ENCODE data around the gene CNTNAP2.
"Not testable (repeated sequence)": the region's sequence is repeated elsewhere in the genome, so short reads cannot be mapped to it uniquely, and the experiment has no call there.

Gene CNTNAP2

GRCh38 chr7:148447221-148447849, 2330.7 kb downstream of the CNTNAP2 start:
- DNase-seq (ENCODE audit: low spot score) = no peak

DNA sequence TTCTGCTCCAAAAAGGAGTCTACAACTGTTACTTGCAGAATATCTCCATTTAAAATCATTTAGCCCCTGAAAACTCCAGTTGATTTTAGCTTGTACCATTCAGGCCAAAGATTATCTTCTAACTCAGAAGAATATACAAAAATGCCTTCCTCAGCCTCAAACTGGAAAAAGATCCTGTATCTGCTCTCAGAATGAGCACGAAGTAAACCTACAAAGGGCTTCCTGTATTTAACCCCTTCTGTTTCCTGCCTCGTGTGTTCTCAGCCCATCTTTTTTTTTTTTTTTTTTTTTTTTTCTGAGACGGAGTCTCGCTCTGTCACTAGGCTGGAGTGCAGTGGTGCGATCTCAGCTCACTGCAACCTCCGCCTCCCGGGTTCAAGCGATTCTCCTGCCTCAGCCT, 2334.9 kb downstream of the CNTNAP2 start:
- DNase-seq (ENCODE audit: low spot score) = not testable (repeated sequence)

DNA sequence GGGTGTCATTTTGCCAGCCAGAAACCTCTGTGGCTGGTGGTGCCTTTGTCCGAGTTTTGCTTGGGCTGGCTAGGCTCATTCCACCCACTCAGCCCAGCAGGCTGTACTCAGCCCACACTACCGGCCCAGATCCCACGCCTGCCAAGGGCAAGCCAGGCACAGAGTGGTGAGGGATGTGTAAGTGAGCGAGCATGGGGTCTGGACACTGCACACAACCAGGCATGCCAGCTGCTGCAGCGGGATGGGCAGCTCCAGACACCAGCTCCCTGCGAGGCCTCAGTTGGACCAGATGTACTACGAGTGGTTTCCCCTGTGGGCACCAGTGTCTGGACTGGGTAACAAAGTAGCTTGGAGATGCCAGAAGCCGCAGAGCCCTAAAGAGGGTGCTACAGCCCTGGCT, 2339.8 kb downstream of the CNTNAP2 start:
- DNase-seq (ENCODE audit: low spot score) = no peak

- DNase-seq (ENCODE audit: low spot score) = no peak
Observed at GRCh38 chr7:148457310-148457921, 2340.8 kb downstream of the CNTNAP2 start.

DNA sequence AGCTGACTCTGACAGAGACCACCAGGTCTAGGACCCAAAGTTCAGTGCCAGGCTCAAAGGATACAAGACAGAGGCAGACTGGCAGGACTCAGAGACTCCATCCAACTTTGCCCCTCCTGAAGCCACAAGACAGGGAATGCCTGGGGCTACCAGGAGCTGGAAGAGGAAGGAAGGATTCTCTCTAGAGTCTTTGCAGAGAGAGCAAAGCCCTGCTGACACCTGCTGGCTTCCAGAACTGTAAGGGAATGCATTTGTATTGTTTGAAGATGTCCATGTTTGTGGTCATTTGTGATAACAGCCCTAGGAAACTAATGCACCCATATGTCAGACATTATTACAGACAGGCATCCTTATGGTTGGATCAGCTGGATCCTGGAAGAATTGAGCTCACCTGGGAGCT, 2341.7 kb downstream of the CNTNAP2 start:
- DNase-seq (ENCODE audit: low spot score) = no peak

DNA sequence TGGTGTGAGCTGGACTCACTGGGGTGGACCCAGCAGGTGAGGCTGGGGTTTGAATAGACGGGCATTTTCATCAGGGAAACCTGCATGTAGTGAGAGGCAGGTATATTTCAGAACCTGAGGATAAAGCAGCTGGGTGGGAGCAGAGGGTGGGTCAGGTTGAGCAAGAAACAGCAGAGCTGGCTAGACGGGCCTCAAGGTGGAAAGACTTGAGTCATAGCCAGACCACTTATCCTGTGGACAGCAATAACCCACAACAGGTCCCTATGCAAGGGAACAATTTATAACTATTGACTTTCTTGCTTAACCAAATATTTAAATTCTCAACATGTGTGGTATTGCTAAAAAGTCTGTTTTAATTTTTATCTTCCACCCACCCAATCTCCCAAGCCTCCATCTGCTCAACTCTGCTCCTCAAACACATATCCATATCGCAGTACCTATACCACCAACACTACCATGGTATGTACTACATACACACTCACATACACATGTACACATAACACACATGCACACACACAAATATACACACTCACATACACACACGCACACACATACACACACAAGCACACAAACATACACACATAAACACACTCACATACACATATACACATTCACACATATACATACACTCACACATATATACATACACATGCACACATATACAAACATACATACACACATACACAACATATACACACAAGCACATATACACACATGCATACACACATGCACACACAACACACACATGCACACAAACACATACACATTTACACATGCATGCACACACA, 2345.0 kb downstream of the CNTNAP2 start:
- DNase-seq (ENCODE audit: low spot score) = no peak

GRCh38 chr7:148462774-148463173, 2346.2 kb downstream of the CNTNAP2 start:
- not testable (repeated sequence) for DNase-seq (ENCODE audit: low spot score)

GRCh38 chr7:148463210-148463609, 2346.6 kb downstream of the CNTNAP2 start:
- DNase-seq (ENCODE audit: low spot score) = no peak

GRCh38 chr7:148464947-148465346, 2348.3 kb downstream of the CNTNAP2 start:
- no peak for DNase-seq (ENCODE audit: low spot score)

DNA sequence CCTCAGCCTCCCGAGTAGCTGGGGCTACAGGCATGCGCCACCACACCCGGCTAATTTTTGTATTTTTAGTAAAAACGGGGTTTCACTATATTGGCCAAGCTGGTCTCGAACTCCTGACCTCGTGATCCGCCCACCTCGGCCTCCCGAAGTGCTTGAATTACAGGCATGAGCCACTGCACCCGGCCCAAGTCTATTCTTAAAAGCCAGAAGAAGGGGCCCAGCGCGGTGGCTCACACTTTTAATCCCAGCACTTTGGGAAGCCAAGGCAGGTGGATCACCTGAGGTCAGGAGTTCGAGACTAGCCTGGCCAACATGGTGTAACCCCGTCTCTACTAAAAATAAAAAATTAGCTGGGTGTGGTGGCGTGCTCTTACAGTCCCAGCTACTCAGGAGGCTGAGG, 2348.8 kb downstream of the CNTNAP2 start:
- DNase-seq (ENCODE audit: low spot score) = not testable (repeated sequence)

- DNase-seq (ENCODE audit: low spot score) = no peak
Observed at GRCh38 chr7:148466120-148466519, 2349.5 kb downstream of the CNTNAP2 start.

- no peak for DNase-seq (ENCODE audit: low spot score)
Observed at GRCh38 chr7:148468700-148469098, 2352.1 kb downstream of the CNTNAP2 start.

Data from HuH-7 (cell line).